SU-DHL-6 (cell line): ENCODE data around the gene FRMPD2.
"Not testable (repeated sequence)": the region's sequence is repeated elsewhere in the genome, so short reads cannot be mapped to it uniquely, and the experiment has no call there.

ENCODE experiments used
- H2AFZ ChIP-seq: fragments of 200-600 bp; sonication (generic); 2 replicates; pipeline ENCODE4 v1.6.1; 2014; ENCODE audit warnings: low read depth, mild to moderate bottlenecking, moderate library complexity, mixed read lengths, antibody characterized with exemption, low read length; ENCODE audit not compliant: severe bottlenecking
- H3F3A ChIP-seq: fragments of 200-600 bp; shearing (Covaris generic); 2 replicates; pipeline ENCODE4 v1.6.0; 2016; ENCODE audit warnings: antibody characterized with exemption, mild to moderate bottlenecking; ENCODE audit not compliant: insufficient read depth
- H3K27ac ChIP-seq: fragments of 200-600 bp; sonication (generic); 2 replicates; pipeline ENCODE4 v1.5.1; 2016; ENCODE audit warnings: low read depth, mild to moderate bottlenecking, low read length, moderate library complexity, mixed read lengths
- H3K27me3 ChIP-seq: fragments of 200-600 bp; sonication (generic), shearing (Covaris generic); 2 replicates; pipeline ENCODE4 v1.6.0; 2014; ENCODE audit warnings: mild to moderate bottlenecking, low read length
- H3K36me3 ChIP-seq: fragments of 200-600 bp; sonication (generic); 2 replicates; pipeline ENCODE4 v1.6.1; 2014; ENCODE audit warnings: mild to moderate bottlenecking, low read length, mixed read lengths
- H3K4me2 ChIP-seq: fragments of 300-600, 200-600 bp; shearing (Covaris generic), sonication (generic); 2 replicates; pipeline ENCODE4 v1.6.0; 2014; ENCODE audit warnings: low read length, low read depth, mild to moderate bottlenecking; ENCODE audit not compliant: poor library complexity, severe bottlenecking
- H3K4me3 ChIP-seq: fragments of 200-600 bp; sonication (generic); 2 replicates; pipeline ENCODE4 v1.5.1; 2014; ENCODE audit warnings: antibody characterized with exemption, low read length, mild to moderate bottlenecking, mixed read lengths; ENCODE audit not compliant: insufficient read depth, poor library complexity, severe bottlenecking
- H3K79me2 ChIP-seq: fragments of 200-600 bp; sonication (generic); 2 replicates; pipeline ENCODE4 v1.6.1; 2014; ENCODE audit warnings: mild to moderate bottlenecking, low read length, moderate library complexity; ENCODE audit not compliant: insufficient read depth
- H3K9ac ChIP-seq: fragments of 200-600 bp; sonication (generic); 2 replicates; pipeline ENCODE4 v1.7.0; 2014; ENCODE audit warnings: mild to moderate bottlenecking, low read length
- H3K9me2 ChIP-seq: fragments of 200-600 bp; sonication (generic); replicated peaks from 2 replicates; pipeline ENCODE4 v1.6.1; 2014; ENCODE audit warnings: low read length; ENCODE audit not compliant: insufficient read depth
- H3K9me3 ChIP-seq: fragments of 200-600 bp; sonication (generic); 2 replicates; pipeline ENCODE4 v1.6.1; 2014; ENCODE audit warnings: low read length, mixed read lengths; ENCODE audit not compliant: insufficient read depth
- H4K20me1 ChIP-seq: fragments of 200-600 bp; sonication (generic); 2 replicates; pipeline ENCODE4 v1.6.1; 2014; ENCODE audit warnings: low read depth, mild to moderate bottlenecking, antibody characterized with exemption, low read length, moderate library complexity, mixed read lengths
- EZH2phosphoT487 ChIP-seq: fragments of 200-600 bp; sonication (generic), shearing (Covaris generic); conservative IDR thresholded peaks from 2 replicates; pipeline ENCODE4 v1.6.1; 2018; ENCODE audit warnings: mild to moderate bottlenecking, antibody characterized with exemption, low read length, moderate library complexity, mixed read lengths
- TF ChIP-seq, protein P1 (sequence below): fragments of 200-600 bp; sonication (generic); IDR thresholded peaks from one replicate; pipeline ENCODE4 v1.5.1; 2017; ENCODE audit warnings: antibody characterized with exemption, mild to moderate bottlenecking, low read length, moderate library complexity; ENCODE audit not compliant: insufficient read depth, poor library complexity, severe bottlenecking

The FRMPD2 gene

DNA sequence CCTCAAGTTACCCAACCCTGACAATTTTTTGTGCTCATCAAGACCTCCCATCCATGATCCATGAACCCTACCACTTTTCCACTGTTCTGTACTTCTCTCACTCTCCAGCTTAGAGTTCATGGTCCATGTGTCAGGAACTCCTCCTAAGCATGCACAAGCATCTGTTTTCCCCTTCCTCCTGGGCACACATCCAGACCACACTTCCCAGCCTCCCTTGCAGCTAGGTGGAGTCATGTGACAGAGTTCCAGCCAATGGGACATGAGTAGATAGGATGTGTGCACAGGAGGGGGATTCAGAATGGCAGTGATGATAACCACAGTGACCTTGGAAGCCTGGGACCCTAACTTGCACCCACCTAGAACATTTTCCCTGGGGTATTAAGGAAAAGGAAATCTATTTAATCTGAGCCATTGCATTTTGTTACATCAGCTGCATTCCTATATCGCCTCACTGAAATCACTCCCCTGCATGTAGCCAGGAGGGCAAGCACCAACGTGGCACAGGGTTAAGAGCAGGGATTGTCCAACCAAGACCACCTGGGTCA is 9.6 kb upstream of the FRMPD2 start:
- Histone ChIP-seq H3K9me3 (peaks cover 8% of the 10 kb centered on the region), H4K20me1 (no peaks in the 10 kb centered on the region), H3K79me2 (no peaks in the 10 kb centered on the region), H3K27ac (no peak overlapping the region), H3F3A (no peaks in the 10 kb centered on the region), H2AFZ (no peak overlapping the region), H3K4me2 (no peak overlapping the region), H3K9me2 (no peaks in the 10 kb centered on the region), H3K9ac (no peak overlapping the region), H3K4me3 (no peak overlapping the region), H3K27me3 (no peaks in the 10 kb centered on the region), H3K36me3 (no peaks in the 10 kb centered on the region)
- no peak for TF ChIP-seq EZH2phosphoT487
- TF ChIP-seq, protein P1, sequence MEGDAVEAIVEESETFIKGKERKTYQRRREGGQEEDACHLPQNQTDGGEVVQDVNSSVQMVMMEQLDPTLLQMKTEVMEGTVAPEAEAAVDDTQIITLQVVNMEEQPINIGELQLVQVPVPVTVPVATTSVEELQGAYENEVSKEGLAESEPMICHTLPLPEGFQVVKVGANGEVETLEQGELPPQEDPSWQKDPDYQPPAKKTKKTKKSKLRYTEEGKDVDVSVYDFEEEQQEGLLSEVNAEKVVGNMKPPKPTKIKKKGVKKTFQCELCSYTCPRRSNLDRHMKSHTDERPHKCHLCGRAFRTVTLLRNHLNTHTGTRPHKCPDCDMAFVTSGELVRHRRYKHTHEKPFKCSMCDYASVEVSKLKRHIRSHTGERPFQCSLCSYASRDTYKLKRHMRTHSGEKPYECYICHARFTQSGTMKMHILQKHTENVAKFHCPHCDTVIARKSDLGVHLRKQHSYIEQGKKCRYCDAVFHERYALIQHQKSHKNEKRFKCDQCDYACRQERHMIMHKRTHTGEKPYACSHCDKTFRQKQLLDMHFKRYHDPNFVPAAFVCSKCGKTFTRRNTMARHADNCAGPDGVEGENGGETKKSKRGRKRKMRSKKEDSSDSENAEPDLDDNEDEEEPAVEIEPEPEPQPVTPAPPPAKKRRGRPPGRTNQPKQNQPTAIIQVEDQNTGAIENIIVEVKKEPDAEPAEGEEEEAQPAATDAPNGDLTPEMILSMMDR, result no peak

DNA sequence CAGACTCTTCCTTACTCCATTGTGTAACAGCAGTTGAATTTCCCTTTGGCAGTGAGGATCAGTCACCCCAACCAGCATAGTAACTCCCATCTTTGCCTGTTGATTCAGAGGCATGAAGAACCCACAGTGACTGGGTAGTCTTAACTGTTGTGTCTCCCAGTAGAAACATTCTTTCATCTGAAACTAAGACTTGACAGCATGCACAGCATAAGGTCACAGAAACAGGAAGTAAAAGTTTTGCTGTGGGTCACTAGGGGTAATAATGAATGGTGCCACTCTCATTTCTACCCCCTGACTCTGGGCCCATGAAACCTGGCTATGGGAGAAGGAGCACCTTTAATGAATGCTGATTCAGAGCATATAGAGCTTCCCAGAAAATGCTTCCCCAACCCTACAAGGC is 8.3 kb upstream of the FRMPD2 start:
- no peak overlapping the region for H3K27ac ChIP-seq
- H3K79me2 ChIP-seq, result no peaks in the 10 kb centered on the region
- no peaks in the 10 kb centered on the region for H3K27me3 ChIP-seq
- no peaks in the 10 kb centered on the region for H3K9me2 ChIP-seq
- no peak overlapping the region for H3K4me3 ChIP-seq
- no peak overlapping the region for H2AFZ ChIP-seq
- no peak for TF ChIP-seq EZH2phosphoT487
- no peaks in the 10 kb centered on the region for H3K36me3 ChIP-seq
- H3F3A ChIP-seq, result no peaks in the 10 kb centered on the region
- no peak overlapping the region for H3K4me2 ChIP-seq
- H3K9ac ChIP-seq, result no peak overlapping the region
- H4K20me1 ChIP-seq, result no peaks in the 10 kb centered on the region
- H3K9me3 ChIP-seq, result peaks cover 8% of the 10 kb centered on the region

DNA sequence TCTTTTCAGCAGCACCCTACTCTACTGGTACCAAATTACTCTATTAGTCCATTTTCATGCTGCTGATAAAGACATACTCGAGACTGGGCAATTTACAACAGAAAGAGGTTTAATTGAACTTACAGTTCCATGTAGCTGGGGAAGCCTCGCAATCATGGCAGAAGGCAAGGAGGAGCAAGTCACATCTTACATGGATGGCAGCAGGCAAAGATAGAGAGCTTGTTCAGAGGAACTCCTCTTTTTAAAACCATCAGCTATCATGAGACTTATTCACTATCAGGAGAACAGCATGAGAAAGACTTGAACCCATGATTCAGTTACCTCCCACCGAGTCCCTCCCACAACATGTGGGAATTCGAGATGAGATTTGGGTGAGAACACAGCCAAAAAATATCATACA is 7.2 kb upstream of the FRMPD2 start:
- H3K9ac ChIP-seq, H3K27me3 ChIP-seq, H3K36me3 ChIP-seq, H3K9me3 ChIP-seq, H2AFZ ChIP-seq, H3F3A ChIP-seq, H3K4me3 ChIP-seq, H3K4me2 ChIP-seq, H3K79me2 ChIP-seq, H4K20me1 ChIP-seq, H3K9me2 ChIP-seq, H3K27ac ChIP-seq: not testable (repeated sequence)

DNA sequence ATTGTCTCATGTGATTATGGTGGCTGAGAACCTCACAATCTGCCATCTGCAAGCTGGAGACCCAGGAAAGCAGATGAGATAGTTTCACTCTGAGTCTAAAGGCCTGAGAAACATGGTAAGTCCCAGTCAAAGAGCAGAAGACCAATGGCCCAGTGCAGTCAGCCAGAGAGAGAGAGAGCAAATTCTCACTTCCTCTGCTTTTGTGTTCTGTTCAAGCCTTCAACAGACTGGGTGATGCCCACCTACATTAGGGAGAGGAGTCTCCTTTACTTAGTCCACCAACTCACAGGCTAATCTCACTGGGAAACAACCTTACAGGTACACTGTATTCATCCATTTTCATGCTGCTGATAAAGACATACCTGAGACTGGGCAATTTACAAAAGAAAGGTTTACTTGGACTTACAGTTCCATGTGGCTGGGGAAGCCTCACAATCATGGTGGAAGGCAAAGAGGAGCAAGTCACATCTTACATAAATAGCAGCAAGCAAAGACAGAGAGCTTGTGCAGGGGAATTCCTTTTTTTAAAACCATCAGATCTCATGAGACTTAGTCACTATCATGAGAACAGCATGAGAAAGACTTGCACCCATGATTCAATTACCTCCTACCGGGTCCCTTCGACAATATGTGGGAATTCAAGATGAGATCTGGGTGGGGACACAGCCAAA is 4.7 kb upstream of the FRMPD2 start:
- no peak overlapping the region for H3K4me2 ChIP-seq

More for the DNA sequence above, 4.7 kb upstream of the FRMPD2 start:
- no peaks in the 10 kb centered on the region for H3F3A ChIP-seq
- H3K9me3 ChIP-seq, result peaks cover 4% of the 10 kb centered on the region; the same call in 1 of the 2 replicates
- no peaks in the 10 kb centered on the region for H3K27me3 ChIP-seq
- H3K9ac ChIP-seq, result no peak overlapping the region
- H3K79me2 ChIP-seq, result no peaks in the 10 kb centered on the region
- H3K27ac ChIP-seq, result no peak overlapping the region
- no peak overlapping the region for H2AFZ ChIP-seq
- no peaks in the 10 kb centered on the region for H3K36me3 ChIP-seq
- H3K9me2 ChIP-seq, result no peaks in the 10 kb centered on the region
- H4K20me1 ChIP-seq, result no peaks in the 10 kb centered on the region
- TF ChIP-seq, protein P1, result no peak
- TF ChIP-seq EZH2phosphoT487, result no peak
- no peak overlapping the region for H3K4me3 ChIP-seq
